Measurements from ENCODE around the gene CNTNAP2. TPM values are rescaled to one million over a fixed set of nuclear protein-coding genes. Genes with fewer than 3 reads are reported as not detected.

CNTNAP2 gene
- total RNA-seq, 1 experiment from 2014 or later: 42.5 TPM

GRCh38 chr7:147923841-147924240 lies 1807.2 kb downstream of the CNTNAP2 start:
- no peak overlapping the region for H3K4me3 Mint-ChIP-seq (ENCODE audit: unreplicated experiment)
- Histone ChIP-seq H3K4me1 (no peaks in the 10 kb centered on the region), H3K9me3 (no peaks in the 10 kb centered on the region), H3K27me3 (replicated peaks; ENCODE audit: control insufficient read depth, insufficient read depth, low read length) (no peaks in the 10 kb centered on the region), H3K36me3 (ENCODE audit: control insufficient read depth, insufficient read depth, low read length) (no peaks in the 10 kb centered on the region), H3K4me3 (ENCODE audit: low read depth, low read length) (no peak overlapping the region)
- no peaks in the 10 kb centered on the region for H3K4me1 Mint-ChIP-seq (ENCODE audit: low read depth, unreplicated experiment)
- no peaks in the 10 kb centered on the region for H3K36me3 Mint-ChIP-seq (ENCODE audit: insufficient read depth, unreplicated experiment)
- peaks cover 14% of the 10 kb centered on the region for H3K9me3 Mint-ChIP-seq (ENCODE audit: unreplicated experiment)
- POLR2A ChIA-PET: no interaction called here
- no TSS peak for BruUV-seq (replicated peaks)
- no peak for DNase-seq
- intact Hi-C loops (cut with micrococcal nuclease; ENCODE audit: unreplicated experiment): no loop called here
- H3K27ac Mint-ChIP-seq (ENCODE audit: unreplicated experiment): no peak overlapping the region
- TF ChIP-seq, protein P1, sequence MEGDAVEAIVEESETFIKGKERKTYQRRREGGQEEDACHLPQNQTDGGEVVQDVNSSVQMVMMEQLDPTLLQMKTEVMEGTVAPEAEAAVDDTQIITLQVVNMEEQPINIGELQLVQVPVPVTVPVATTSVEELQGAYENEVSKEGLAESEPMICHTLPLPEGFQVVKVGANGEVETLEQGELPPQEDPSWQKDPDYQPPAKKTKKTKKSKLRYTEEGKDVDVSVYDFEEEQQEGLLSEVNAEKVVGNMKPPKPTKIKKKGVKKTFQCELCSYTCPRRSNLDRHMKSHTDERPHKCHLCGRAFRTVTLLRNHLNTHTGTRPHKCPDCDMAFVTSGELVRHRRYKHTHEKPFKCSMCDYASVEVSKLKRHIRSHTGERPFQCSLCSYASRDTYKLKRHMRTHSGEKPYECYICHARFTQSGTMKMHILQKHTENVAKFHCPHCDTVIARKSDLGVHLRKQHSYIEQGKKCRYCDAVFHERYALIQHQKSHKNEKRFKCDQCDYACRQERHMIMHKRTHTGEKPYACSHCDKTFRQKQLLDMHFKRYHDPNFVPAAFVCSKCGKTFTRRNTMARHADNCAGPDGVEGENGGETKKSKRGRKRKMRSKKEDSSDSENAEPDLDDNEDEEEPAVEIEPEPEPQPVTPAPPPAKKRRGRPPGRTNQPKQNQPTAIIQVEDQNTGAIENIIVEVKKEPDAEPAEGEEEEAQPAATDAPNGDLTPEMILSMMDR (IDR thresholded peaks at IDR 0.05; ENCODE audit: insufficient read depth in 1 of 2, low read depth in 1 of 2, low read length in 1 of 2, severe bottlenecking in 1 of 2, unreplicated experiment in 1 of 2): no peak
- H3K27me3 Mint-ChIP-seq (ENCODE audit: insufficient read depth, unreplicated experiment): peaks cover 5% of the 10 kb centered on the region
- CTCF ChIA-PET: no interaction called here

DNA sequence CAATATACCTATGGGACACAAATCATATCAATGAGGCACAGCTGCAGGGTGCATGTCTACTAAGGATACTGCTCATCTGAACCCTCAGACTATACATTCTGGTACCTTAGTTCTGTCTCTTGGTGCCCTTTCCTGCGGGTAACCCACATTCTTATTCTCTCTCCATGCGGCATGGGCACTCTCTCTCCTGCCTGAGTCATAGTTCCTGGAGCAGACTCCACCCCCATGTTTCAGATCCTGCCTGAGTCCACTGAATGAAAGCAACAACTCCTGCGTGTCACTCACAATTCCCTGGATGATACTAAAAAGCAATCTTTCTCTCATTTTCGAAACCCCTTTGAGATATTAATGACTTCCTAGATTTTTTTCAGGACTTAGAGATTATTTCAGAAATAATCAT lies 1820.8 kb downstream of the CNTNAP2 start:
- H3K36me3 ChIP-seq (ENCODE audit: control insufficient read depth, insufficient read depth, low read length): no peaks in the 10 kb centered on the region
- H3K9me3 ChIP-seq: no peaks in the 10 kb centered on the region; the same call in 1 of the 2 replicates
- CTCF ChIA-PET: no interaction called here

GRCh38 chr7:147941381-147941780 lies 1824.8 kb downstream of the CNTNAP2 start:
- BruUV-seq (replicated peaks): no TSS peak
- no peak for DNase-seq
- Histone ChIP-seq H3K4me3 (ENCODE audit: low read depth, low read length) (no peak overlapping the region), H3K4me1 (no peaks in the 10 kb centered on the region), H3K36me3 (ENCODE audit: control insufficient read depth, insufficient read depth, low read length) (no peaks in the 10 kb centered on the region), H3K27me3 (replicated peaks; ENCODE audit: control insufficient read depth, insufficient read depth, low read length) (no peaks in the 10 kb centered on the region), H3K9me3 (no peaks in the 10 kb centered on the region)
- POLR2A ChIA-PET: no interaction called here
- Mint-ChIP-seq H3K27me3 (ENCODE audit: insufficient read depth, unreplicated experiment) (no peaks in the 10 kb centered on the region), H3K4me3 (ENCODE audit: unreplicated experiment) (no peak overlapping the region), H3K4me1 (ENCODE audit: low read depth, unreplicated experiment) (no peaks in the 10 kb centered on the region), H3K36me3 (ENCODE audit: insufficient read depth, unreplicated experiment) (no peaks in the 10 kb centered on the region), H3K9me3 (ENCODE audit: unreplicated experiment) (no peaks in the 10 kb centered on the region), H3K27ac (ENCODE audit: unreplicated experiment) (no peak overlapping the region)
- TF ChIP-seq, protein P1 (IDR thresholded peaks at IDR 0.05; ENCODE audit: insufficient read depth in 1 of 2, low read depth in 1 of 2, low read length in 1 of 2, severe bottlenecking in 1 of 2, unreplicated experiment in 1 of 2): no peak
- CTCF ChIA-PET: interaction anchor here (0.6 kb wide), 1 partner anchor 72 kb away, joined by 4 read pairs; no protein-coding TSS in a partner anchor
- intact Hi-C loops (cut with micrococcal nuclease; ENCODE audit: unreplicated experiment): no loop called here

More for the DNA sequence above, 1820.8 kb downstream of the CNTNAP2 start:
- BruUV-seq (replicated peaks): no TSS peak
- Mint-ChIP-seq H3K27ac (ENCODE audit: unreplicated experiment) (no peak overlapping the region), H3K4me1 (ENCODE audit: low read depth, unreplicated experiment) (no peaks in the 10 kb centered on the region), H3K4me3 (ENCODE audit: unreplicated experiment) (no peak overlapping the region), H3K36me3 (ENCODE audit: insufficient read depth, unreplicated experiment) (no peaks in the 10 kb centered on the region), H3K9me3 (ENCODE audit: unreplicated experiment) (no peaks in the 10 kb centered on the region), H3K27me3 (ENCODE audit: insufficient read depth, unreplicated experiment) (peaks cover 2% of the 10 kb centered on the region)
- Histone ChIP-seq H3K27me3 (replicated peaks; ENCODE audit: control insufficient read depth, insufficient read depth, low read length) (no peaks in the 10 kb centered on the region), H3K4me1 (no peaks in the 10 kb centered on the region), H3K4me3 (ENCODE audit: low read depth, low read length) (no peak overlapping the region)
- no peak for DNase-seq
- POLR2A ChIA-PET: no interaction called here
- intact Hi-C loops (cut with micrococcal nuclease; ENCODE audit: unreplicated experiment): no loop called here
- TF ChIP-seq, protein P1 (IDR thresholded peaks at IDR 0.05; ENCODE audit: insufficient read depth in 1 of 2, low read depth in 1 of 2, low read length in 1 of 2, severe bottlenecking in 1 of 2, unreplicated experiment in 1 of 2): no peak

Data from Caco-2 (cell line).